HG03558 (cell line): Measurements from ENCODE around the gene HDAC4.

Source experiments
- ATAC-seq: cut with Tn5 transposase; IDR thresholded peaks from one replicate; pipeline ENCODE4 v1.9.1; 2021; ENCODE audit warnings: moderate number of reproducible peaks; ENCODE audit not compliant: unreplicated experiment; ENCODE audit errors: extremely low read depth

HDAC4 gene

DNA sequence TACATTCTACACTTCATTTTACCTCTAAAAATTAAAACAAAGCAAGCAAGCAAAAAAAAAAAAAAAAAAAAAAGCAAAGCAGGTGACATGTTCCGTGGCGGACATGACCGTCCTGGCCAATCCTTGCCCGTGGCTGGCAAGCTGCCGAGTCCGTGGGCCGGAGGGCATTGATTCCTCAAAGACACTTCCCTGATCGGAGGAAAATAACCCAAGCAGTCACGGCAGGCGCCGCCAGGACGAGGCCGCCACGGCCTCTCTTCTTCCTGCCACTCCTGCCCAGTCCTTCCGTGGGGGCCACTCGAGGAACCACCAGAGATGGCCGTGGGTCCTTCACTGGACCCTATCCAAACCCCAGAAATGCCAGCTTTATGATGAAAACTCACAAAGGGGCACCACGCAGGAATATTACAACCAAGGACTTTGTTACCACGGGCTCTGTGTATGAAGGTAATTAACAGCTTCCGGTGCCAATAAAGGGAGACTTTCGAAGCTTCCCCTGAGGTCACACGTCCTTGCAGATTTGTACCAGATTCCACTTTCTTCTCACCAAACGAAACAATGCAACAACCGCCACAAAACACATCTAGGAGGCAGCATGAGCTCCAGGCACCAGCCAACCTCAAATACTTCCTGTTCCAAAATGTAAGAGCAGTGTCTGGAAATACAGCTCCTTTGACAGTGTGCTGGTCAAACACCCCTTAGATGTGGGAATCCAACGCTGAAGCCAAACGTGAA, 170.3 kb downstream of the HDAC4 start:
- ATAC-seq = no peak

DNA sequence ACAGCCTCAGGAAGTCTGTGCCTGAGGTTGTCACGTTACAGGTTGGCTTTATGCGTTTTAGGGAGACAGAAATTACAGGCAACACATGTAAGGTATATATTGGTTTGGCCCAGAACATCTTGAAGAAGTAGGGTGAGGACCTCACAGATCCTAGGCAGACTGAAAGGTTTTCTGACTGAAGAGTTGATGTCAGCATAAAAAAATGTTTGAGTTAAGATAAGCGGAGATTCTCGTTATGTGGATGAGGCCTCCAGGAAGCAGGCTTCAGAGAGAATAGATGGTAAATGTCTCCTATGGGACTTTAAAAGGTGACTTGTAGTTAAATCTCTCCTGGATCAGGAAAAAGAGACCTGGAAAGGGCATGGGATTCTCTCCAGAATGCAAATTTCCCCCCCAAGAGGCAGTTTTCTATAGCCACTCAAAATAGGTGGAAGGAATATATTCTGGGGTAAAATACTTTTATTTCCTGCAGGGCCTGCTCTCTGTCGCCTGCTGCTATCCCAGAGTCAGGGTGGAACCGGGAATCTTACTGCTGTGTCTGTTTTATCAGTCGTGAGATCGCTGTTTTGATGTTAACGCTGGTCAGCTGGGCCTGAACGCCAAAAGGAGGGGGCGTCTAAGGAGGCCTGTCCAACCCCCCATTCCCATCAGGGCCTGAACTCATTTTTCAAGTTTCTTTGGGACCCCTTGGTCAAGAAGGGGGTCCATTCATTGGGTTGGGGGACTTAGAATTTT, 171.1 kb downstream of the HDAC4 start:
- no peak for ATAC-seq

DNA sequence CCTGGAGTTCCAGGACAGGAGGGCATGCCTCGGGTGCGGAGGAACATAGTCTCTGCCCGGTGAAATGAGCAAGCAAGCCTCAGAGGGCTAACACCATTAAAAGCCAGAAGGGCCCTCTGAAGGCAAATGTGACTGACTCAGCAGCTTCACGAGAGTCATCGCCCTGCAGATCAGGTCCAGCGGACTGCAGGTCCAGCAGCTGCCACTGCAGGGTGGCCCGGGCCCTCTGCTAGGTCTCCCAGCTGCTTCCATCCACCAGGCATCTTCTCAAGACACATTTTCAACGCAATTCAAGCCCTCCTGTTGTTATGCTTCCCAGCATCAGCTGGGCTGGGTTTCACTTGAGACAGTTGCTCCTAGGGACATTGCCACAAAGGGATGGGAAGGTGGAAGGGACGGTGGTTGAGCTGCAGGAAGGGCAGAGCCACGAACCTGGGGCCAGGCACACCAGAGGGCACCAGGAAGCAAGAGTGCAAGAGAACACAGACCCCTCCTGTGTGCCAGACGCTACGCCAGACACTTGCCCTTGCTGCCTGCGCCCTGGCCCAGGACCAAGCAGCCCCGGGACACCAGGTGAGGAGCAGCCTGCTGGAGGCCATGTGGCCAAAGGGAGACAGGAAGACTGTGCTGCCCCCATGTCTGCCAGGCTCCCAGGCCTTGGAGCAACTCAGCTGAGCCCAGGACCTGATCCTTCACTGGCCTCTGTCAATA, 173.0 kb downstream of the HDAC4 start:
- no peak for ATAC-seq

DNA sequence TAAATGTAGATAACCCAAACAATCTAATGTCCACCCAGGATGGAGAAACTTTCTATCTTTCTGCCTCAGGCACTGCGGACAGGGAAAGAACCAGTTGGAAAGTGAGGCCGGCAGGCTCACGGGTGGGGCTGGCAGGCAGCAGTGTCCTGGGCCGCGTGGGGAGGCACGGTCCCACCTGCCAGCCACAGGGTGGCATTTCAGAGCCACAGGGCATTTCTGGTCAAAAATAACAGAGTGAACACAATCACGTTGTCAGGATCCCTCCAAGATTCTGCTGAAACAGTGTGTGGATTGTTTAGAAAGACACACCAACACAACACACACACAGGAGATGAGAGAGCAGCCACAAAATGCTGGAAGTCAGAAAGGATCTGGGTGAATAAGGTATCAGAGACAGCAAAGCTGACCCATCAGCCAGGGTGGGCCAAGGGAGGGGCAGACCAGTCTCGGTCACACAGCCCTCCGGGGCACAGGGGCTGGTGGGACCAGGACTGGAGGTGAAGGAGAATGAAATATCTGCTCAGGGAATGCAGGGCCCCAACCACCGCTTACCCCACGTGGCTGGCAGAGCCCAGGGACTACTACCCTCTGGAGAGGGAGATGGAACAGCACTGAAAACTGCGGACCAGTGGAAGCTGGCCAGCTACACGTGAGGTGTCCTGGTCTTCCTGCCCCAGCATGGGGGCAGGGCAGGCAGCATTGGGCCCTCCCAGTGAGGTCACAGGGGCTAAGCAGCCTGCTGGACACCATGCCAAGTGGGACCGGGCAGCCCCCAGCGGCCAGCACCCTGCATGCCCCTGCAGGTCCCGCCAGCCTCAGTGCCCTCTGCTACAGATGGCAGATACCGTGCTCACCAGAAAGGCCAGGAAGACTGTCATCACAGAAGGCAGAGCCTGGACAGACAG, 173.9 kb downstream of the HDAC4 start:
- ATAC-seq = no peak

DNA sequence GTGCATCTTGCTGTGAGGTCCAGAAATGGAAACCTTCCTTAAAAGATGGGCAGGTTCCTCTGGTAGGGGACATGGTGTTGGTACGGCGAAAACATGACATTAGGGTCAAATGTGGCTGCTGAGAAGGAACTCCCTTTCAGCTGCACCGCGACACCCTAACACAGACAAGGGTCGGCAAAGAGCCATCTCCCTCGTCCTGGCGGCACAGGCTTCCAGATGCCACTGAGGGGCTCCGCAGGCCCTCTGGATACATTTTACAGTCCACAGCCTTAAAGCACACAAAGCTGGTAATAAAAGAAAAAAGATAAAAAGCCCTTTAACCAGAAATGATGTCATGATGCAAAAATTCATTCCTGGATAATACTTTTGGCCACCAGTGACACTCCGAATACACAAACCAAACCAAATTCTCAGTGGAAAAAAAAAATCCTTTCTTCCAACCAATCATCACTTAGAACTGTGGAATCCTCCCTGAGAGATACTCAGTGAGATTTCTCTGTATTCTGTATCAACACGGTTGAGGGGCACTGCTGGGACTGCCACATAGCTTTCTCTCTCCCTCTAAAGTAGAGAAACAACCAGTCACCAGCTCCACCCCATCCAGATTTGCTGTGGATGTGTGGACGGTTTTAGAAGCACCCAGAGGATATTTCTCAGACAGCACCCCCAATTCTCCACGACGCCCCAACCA, 174.8 kb downstream of the HDAC4 start:
- ATAC-seq = no peak

DNA sequence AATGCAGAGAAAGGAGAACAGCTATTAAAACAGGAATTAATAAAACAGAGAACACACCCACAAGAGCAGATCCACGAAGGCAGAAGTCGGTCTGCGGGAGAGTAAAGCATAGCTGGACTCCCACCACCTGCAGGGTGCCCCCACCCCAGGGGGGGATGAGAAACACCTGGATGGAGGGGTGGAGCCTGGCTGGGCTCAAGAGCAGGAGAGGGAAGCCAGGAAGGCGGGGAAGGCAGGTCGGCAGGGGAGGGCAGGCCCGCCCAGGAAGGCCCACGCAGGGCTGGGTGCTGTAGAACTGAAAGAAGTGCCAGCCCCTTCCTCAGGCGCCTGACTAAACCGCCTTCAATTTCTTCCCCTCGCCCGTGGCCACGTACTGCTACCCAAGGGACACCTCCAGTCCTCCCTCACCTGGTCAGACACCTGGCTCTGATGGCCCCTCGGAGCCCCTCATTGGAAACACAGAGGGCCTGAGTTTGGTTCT, 175.4 kb downstream of the HDAC4 start:
- ATAC-seq = no peak

DNA sequence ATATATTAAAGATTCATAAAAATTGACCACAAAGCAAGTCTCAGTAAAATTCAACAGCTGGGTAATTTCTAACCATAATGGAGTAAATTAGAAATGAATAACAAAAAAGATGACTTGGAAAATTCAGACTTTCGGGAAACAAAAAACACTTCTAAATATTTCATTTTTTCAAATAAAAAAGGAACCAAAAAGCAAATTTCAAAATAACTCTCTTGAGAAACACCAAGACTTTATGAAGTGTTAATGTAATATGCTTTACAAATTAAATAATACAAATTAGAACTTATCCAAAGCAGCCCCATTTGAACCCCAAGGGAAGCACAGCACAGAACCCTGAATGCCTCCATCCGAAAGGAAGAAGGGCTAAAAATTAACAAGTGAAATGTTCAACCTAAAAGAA, 175.9 kb downstream of the HDAC4 start:
- ATAC-seq = no peak

DNA sequence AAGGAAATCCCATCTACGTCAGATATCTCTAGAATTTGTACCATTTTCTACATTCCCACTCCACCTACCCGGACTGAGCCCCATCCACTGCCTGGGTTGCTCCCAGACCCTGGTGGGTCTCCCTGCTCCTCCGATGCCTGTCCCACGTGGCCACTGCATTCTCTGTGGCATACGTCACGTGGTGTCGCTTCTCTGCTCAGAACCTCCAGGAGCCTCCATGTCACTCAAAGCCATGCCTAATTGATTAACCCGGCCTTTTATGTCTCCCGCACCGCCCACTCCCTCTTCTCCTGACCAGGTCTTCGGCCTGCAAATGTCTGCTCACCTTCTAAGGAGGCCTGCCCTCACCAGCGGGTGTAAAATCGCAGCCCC, 176.6 kb downstream of the HDAC4 start:
- ATAC-seq = no peak

DNA sequence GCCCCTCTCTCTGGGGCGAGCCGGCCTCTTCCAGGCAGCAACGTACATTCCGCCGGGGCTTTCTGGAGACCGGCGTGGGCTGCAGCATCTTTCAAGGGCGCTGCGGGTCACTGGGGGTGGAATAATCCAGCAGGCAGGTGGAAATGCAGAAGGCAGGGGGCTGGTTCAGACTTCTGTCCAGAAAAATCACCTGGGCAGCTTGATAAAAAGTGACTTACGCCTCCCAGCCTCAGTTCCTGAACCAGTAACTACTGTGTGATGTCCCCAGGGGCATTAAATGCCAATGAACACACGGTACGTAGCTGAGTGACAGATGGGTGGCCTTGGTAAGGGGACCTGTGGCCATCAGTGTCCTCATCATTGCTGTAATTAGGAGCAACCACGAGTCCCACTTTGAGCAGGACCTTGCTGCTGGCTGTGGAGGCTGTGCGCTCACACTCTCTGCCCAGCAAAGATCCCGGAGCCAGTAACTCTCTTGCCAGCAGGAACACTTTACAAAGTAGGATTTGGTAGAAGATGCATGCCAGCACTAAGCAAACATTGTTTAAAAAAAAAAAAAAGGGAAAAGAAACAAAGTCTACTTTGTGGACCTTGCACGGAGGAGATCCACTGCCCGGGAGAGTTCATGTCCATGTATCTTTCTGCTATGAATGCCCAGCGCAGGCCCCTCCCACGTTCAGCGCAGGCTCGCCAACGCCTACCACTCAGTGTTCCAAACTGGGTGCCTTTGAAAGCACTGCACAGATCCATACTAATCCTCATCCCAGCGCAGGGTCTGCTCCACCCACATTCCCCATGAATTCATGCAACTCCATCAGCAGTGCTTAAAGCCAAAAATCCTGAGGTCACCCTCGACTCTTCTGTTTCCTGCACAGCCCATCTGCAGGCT, 177.3 kb downstream of the HDAC4 start:
- ATAC-seq = no peak

DNA sequence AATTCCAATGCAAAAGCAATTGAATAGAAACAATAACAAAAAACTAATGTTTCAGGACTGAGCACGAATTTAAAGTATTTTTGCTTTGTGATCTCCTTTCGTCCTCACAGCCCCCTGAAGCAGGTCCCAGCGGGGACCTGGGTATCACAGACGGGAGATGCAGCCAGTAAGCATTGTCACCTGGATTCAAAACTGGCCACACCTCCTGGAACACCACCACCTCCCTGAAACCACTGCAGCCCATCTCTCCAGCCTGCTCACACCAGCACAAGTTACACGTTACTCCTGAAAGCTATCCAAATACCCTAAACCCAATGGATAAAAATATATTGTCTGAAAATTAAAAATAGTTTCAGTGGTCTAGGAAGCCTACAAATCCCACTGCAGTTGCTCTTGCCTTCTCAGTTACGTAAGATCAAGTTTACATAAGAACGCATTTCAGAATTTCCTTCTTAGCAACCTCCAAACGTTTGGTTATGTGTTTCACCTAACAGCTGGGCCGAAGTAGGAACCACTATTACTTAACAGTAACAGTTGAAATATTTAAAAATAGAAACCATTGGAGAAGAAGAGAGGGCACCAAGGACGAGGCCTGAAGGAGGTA, 178.0 kb downstream of the HDAC4 start:
- no peak for ATAC-seq

DNA sequence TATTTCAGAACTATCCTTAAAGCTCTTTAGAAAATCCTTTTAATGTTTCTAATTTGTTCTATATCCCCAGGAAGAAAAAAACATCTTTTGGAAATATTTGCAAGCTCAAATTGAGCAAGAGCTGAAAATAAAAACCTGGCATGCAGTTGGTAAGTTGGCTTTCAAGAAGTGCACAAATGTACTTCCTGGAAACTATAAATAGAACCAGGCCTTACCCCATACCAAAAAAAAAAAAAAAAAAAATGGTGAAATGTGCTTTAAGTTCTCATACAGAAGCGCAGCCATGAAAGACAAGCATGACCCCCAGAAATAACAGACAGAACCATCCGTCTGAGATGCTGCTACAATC, 178.5 kb downstream of the HDAC4 start:
- no peak for ATAC-seq

DNA sequence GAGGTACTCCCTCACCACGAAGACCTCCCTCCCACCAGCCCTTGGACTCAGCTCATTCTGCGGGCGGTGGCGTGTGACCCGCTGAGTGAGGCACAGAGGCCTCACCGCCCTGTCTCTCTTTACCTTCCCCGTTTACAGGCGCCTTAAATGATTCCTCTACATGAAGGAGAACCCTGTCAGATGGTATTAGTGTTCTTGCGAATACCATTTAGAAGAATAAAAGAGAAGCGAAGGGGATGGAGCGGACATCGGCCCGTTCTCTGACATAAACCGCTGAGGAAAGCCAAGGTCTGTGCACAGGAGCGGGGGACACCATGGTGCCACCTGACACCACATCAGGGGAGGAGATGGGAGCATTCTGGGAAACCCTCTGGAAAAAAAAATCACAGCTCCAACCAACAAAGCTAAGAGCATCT, 179.8 kb downstream of the HDAC4 start:
- no peak for ATAC-seq

DNA sequence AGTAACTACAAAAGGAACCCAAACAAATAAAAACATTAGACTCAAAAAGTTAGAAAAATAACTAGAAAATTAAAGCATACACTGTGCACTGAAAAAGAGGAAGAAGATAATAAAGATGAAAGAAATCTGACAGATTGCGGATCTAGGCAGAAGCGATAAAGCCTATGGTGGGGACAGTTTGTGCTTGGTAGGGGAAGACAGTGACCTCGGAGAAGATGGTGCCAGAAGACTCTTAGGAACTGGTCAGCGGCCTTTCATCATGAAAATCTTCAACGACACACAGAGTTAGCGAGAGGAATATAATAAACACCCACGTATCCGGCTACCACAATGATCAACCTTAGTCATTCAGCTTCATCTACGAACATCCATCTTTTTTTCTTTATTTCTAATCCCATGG, 180.5 kb downstream of the HDAC4 start:
- ATAC-seq = no peak

DNA sequence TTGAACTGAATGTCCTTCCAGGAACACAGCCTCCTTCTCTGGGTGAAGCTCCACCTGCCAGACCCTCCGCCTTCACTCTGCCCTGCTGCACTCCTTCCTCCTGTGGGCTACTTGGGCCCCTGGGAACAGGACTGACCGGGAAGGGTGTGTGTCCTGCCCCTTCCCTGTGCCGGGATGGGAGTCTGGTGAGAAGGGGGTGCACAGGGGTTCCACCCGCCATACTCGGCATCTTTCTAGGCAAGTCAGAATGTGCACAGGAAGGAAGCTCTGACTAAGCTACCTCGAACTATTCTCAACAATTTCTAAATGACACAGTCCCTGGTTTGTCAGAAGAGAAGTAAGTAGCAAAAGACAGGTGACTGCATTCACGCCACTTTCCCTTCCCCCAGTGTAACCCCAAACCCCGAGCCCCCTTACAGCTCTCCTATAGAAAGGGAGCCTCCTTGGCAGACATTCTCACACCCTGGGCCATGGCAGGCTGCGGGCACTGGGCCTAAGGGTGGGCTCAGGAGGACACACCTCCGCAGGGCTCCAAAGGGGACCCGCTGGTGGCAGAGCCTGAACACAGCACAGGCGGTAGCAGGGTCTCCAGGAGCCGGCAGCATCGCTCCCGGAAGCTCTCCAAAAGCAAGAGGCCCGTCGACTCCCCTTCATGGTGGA, 184.1 kb downstream of the HDAC4 start:
- no peak for ATAC-seq

DNA sequence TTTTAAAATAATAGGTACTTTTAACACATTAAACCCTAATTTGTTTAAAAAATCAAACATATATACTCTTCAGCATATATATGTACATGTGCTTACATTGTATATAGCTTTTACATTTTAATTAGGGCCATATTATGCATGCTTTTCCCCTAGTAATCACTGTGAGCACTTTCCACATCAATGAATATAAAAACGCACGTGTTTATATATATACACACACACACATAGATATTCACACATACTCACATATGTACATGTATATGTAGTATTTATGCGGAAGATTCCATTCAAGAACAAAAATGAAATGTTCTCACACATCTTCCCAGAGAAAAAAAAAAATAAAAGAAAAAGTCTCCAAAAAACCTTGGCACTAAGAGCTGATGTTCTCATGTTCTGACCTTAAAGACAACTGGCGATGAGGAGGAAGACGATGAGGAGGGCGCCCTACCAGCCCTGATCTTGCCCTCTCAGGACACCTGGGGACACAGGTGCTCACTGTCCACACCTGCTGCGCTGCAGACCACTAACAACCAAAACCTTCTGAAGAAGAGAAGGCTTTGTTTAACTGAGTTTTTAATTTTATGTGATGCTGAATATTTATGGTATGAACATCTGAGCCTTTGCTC, 184.7 kb downstream of the HDAC4 start:
- no peak for ATAC-seq

DNA sequence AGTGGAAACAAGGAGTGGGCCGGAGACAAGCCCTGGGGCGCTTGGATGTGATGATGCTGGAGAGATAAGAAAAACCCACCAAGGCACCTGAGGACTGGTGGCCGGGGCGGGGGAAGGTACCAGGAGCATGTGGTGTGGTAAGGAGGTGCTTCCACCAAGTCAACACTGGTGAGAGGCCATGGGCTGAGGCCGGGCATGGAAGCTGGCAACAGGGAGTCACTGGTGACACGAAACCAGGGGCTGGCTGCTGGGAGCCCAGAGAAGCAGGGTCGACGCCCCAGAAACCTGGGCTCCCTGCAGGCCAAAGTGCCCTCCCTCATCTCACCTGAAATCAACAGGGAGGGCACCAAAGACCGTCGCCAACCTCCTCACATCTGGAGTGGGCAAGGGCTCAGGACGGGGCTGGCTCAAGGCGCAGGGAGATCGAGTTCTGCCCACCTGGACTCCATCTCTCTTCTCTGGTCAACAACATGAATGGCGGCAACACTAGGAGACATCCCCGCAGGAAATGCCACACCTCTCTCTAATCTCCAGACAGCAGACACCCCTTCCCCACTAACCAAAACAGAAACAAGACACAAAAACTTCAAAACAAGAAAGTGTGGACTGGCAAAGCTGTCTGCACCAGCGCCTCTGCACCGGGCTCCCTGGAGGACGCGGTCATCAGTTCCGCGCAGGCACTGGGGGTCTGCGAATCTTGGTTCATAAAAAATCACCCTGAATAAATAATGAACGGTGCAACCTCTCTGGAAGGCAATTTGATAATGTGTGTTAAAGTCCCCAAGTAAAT, 185.5 kb downstream of the HDAC4 start:
- ATAC-seq = no peak

DNA sequence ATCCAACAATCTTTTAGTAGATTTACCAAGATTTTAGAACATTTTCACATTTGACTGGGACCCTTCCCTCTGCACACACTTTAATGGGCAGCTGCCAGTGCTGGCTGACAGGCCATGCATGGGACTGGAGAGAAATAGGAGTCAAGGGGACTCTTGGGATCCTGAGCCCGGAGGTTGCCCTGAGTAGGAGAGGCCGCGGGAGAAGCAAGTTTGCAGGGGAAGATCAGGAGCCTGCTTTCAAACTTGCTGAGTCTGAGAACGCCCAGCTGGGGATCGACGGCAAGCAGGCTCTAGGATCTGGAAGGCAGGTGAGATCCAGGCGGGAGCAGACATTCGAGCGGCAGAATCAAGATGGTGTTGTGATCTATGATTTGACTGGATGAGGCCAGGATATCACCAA, 186.1 kb downstream of the HDAC4 start:
- no peak for ATAC-seq
